Measurements from ENCODE around the gene LIPT2.

DNA sequence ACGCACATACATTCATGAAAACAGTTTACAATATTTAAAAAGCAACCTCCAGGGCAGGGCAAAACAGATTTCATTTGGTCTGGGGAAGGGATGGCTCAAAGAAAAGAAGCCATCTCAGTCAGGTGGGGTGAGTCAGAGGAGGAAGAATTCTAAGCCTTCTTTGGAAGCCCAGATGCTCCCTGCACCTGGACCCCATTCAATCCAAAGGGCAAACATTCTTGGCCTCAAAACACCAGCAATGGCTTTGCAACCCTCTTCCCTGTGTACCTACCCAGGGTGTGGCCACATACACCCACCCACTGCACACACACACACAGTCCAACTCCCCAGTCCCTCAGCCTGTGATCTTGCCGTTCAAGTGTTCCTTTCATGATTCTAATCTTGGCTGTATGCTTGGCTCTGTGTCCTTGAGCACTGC, 28.2 kb downstream of the LIPT2 start:
- TF ChIP-seq YY1 (IDR thresholded peaks at IDR 0.05; ENCODE audit: insufficient read depth, insufficient read length) = no peak
- no peak for TF ChIP-seq ZNF274 (IDR thresholded peaks at IDR 0.05; ENCODE audit: low read depth, low read length)
- TF ChIP-seq SUZ12 (IDR thresholded peaks at IDR 0.05; ENCODE audit: extremely low read depth, insufficient read depth, insufficient read length) = no peak
